HG03280 (cell line): Measurements from ENCODE around the gene PTEN.
"Not testable (repeated sequence)": the region's sequence is repeated elsewhere in the genome, so short reads cannot be mapped to it uniquely, and the experiment has no call there.

Experiments used
- ATAC-seq: cut with Tn5 transposase; IDR thresholded peaks from one replicate; pipeline ENCODE4 v1.9.1; 2021; ENCODE audit warnings: mild to moderate bottlenecking, moderate library complexity; ENCODE audit not compliant: unreplicated experiment

Gene PTEN

GRCh38 chr10:87868277-87868676 is 4.9 kb downstream of the PTEN start:
- no peak for ATAC-seq

GRCh38 chr10:87869139-87869538 is 5.7 kb downstream of the PTEN start:
- not testable (repeated sequence) for ATAC-seq

- ATAC-seq: no peak
These were observed 6.5 kb downstream of the PTEN start for GRCh38 chr10:87869773-87870551.

- ATAC-seq: no peak
These were observed 9.4 kb downstream of the PTEN start for GRCh38 chr10:87872828-87873227.

GRCh38 chr10:87873656-87874055 is 10.2 kb downstream of the PTEN start:
- ATAC-seq: no peak

- no peak for ATAC-seq
These were observed 12.6 kb downstream of the PTEN start for GRCh38 chr10:87875929-87876571.

GRCh38 chr10:87878664-87879459 is 15.4 kb downstream of the PTEN start:
- no peak for ATAC-seq

- ATAC-seq: no peak
These were observed 16.9 kb downstream of the PTEN start for GRCh38 chr10:87880336-87880735.

GRCh38 chr10:87881373-87882059 is 18.1 kb downstream of the PTEN start:
- ATAC-seq: not testable (repeated sequence)

GRCh38 chr10:87882555-87883294 is 19.3 kb downstream of the PTEN start:
- no peak for ATAC-seq

GRCh38 chr10:87886635-87887034 is 23.2 kb downstream of the PTEN start:
- no peak for ATAC-seq

- ATAC-seq: no peak
These were observed 23.7 kb downstream of the PTEN start for GRCh38 chr10:87887146-87887545.

- no peak for ATAC-seq
These were observed 24.3 kb downstream of the PTEN start for GRCh38 chr10:87887548-87888289.

GRCh38 chr10:87895430-87895829 is 32.0 kb downstream of the PTEN start:
- no peak for ATAC-seq

- ATAC-seq: no peak
These were observed 32.8 kb downstream of the PTEN start for GRCh38 chr10:87896216-87896615.

GRCh38 chr10:87897957-87898356 is 34.5 kb downstream of the PTEN start:
- ATAC-seq: not testable (repeated sequence)

- not testable (repeated sequence) for ATAC-seq
These were observed 40.0 kb downstream of the PTEN start for GRCh38 chr10:87903396-87903795.

- no peak for ATAC-seq
These were observed 49.9 kb downstream of the PTEN start for GRCh38 chr10:87913156-87913921.

GRCh38 chr10:87915406-87915805 is 52.0 kb downstream of the PTEN start:
- no peak for ATAC-seq
